ENCODE measurements around the gene GPR139.

DNA sequence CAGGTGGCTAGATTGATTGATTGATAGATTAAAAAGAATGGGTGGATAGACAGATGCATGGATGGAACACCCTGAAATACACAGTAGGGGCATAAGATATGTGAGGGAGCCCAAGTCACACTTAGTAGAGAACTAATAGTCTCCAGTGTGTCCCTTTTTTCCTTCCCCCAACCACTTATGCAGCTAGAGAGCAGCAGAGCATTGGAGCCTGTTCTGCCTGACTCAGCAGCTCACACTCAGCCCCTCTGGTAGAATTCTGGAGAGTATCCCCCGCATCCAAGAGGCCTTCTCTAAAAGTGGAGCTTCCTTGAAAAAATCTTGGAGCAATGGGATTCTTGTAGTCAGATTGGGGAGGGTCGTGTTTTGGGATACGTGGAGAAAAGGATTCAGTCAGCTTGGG lies 20.5 kb upstream of the GPR139 start:
- TF ChIP-seq, protein P1, sequence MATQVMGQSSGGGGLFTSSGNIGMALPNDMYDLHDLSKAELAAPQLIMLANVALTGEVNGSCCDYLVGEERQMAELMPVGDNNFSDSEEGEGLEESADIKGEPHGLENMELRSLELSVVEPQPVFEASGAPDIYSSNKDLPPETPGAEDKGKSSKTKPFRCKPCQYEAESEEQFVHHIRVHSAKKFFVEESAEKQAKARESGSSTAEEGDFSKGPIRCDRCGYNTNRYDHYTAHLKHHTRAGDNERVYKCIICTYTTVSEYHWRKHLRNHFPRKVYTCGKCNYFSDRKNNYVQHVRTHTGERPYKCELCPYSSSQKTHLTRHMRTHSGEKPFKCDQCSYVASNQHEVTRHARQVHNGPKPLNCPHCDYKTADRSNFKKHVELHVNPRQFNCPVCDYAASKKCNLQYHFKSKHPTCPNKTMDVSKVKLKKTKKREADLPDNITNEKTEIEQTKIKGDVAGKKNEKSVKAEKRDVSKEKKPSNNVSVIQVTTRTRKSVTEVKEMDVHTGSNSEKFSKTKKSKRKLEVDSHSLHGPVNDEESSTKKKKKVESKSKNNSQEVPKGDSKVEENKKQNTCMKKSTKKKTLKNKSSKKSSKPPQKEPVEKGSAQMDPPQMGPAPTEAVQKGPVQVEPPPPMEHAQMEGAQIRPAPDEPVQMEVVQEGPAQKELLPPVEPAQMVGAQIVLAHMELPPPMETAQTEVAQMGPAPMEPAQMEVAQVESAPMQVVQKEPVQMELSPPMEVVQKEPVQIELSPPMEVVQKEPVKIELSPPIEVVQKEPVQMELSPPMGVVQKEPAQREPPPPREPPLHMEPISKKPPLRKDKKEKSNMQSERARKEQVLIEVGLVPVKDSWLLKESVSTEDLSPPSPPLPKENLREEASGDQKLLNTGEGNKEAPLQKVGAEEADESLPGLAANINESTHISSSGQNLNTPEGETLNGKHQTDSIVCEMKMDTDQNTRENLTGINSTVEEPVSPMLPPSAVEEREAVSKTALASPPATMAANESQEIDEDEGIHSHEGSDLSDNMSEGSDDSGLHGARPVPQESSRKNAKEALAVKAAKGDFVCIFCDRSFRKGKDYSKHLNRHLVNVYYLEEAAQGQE (IDR thresholded peaks at IDR 0.05; ENCODE audit: insufficient replicate concordance, low read depth), result no peak
- TF ChIP-seq CTCF (IDR thresholded peaks at IDR 0.05; ENCODE audit: insufficient read depth, low read length), result no peak
